ENCODE measurements around the gene ZMIZ2.
"Not testable (repeated sequence)": the region's sequence is repeated elsewhere in the genome, so short reads cannot be mapped to it uniquely, and the experiment has no call there.

ZMIZ2 gene, protein sequence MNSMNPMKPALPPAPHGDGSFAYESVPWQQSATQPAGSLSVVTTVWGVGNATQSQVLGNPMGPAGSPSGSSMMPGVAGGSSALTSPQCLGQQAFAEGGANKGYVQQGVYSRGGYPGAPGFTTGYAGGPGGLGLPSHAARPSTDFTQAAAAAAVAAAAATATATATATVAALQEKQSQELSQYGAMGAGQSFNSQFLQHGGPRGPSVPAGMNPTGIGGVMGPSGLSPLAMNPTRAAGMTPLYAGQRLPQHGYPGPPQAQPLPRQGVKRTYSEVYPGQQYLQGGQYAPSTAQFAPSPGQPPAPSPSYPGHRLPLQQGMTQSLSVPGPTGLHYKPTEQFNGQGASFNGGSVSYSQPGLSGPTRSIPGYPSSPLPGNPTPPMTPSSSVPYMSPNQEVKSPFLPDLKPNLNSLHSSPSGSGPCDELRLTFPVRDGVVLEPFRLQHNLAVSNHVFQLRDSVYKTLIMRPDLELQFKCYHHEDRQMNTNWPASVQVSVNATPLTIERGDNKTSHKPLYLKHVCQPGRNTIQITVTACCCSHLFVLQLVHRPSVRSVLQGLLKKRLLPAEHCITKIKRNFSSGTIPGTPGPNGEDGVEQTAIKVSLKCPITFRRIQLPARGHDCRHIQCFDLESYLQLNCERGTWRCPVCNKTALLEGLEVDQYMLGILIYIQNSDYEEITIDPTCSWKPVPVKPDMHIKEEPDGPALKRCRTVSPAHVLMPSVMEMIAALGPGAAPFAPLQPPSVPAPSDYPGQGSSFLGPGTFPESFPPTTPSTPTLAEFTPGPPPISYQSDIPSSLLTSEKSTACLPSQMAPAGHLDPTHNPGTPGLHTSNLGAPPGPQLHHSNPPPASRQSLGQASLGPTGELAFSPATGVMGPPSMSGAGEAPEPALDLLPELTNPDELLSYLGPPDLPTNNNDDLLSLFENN

DNA sequence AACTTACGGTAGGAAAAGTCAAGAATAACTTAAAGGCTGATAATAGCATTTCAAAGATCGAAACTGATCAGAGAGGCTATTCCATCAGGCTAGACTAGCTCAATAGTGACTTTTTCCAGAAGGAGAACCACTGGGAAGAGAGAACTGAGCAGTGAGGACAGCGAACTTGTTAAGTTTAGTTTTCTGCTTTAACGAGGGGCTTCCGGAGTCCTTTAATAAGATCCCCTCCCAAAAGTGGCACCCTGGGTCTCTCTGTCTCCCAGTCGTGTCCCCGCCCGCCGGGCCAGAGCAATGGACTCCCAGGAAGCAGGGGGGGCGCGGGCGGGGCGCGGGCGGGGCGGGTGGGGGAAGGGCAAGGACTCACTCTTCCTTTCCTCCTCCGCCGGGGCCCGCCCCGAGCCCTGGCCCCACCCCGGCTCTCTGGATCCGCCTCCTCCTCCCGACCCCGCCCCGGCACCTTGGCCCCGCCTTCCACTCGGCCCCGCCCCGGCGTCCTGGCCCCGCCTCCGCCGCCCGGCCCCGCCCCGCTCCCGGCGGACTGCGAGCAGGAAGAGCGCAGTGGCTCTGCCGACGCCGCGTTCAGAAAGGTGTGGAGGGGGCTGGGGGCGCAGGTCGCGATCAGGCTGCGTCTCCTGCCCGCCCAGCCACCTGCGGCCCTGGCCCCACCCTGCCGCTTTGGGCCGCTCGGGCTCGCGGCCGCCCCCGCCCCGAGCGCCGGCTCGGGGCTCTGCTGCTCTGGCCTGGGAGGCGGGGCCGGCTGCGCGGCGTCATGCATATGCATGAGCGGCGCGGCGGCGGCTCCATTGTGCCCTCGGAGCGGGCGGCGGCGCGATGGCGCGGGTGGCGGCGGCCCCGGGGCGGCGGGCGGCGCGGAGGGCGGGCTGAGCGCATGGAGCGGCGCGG is at the start of gene ZMIZ2:
TSS of gene ZMIZ2 (plus strand) at position 803 of the 903 bp plus-strand sequence. CDS start 7,403 bp downstream, outside the sequence.
- peak within 1 kb of the TSS; percentile 69 for H3K4me3 ChIP-seq (ENCODE audit: control insufficient read depth, low read depth, low read length)
- DNase-seq (ENCODE audit: low read depth), result peak; percentile 78
- TF ChIP-seq, protein P1, sequence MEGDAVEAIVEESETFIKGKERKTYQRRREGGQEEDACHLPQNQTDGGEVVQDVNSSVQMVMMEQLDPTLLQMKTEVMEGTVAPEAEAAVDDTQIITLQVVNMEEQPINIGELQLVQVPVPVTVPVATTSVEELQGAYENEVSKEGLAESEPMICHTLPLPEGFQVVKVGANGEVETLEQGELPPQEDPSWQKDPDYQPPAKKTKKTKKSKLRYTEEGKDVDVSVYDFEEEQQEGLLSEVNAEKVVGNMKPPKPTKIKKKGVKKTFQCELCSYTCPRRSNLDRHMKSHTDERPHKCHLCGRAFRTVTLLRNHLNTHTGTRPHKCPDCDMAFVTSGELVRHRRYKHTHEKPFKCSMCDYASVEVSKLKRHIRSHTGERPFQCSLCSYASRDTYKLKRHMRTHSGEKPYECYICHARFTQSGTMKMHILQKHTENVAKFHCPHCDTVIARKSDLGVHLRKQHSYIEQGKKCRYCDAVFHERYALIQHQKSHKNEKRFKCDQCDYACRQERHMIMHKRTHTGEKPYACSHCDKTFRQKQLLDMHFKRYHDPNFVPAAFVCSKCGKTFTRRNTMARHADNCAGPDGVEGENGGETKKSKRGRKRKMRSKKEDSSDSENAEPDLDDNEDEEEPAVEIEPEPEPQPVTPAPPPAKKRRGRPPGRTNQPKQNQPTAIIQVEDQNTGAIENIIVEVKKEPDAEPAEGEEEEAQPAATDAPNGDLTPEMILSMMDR (conservative IDR thresholded peaks at IDR 0.05; ENCODE audit: control insufficient read depth, insufficient read depth, low read depth, low read length), result no peak

DNA sequence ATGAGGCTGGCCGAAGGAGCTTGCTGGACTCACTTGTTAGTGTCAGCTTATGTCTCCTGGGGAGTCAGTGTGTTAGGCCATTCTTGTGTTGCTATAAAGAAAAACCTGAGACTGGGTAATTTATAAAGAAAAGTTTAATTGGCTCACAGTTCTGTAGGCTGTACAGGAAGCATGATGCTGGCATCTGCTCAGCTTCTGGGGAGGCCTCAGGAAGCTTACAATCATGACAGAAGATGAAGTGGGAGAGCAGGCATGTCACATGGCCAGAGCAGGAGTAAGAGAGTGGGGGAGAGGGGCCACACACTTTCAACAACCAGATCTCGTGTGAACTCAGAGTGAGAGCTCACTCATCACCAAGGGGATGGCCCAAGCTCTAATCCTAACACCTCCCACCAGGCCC is 49.0 kb upstream of the ZMIZ2 start:
- not testable (repeated sequence) for DNase-seq (ENCODE audit: low read depth)

DNA sequence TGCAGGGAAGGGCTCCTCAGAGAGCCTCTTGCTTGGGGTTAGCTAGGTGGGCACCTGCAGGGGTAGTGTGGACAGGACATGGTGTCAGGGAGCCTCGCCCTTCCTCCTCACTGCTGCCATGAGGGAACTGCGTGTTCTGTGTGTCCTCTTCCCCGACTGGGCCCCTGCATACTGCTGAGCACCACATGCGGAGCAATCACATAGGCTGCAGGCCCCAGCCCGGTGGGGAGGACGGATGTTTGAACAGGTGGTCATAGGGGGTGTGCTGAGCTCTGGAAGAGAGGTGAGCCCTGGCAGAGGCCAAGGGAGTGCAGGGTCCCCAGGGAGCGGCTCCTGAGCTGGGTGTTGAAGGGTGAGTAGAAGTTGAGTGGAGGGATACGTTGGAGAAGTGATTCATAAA is 48.3 kb upstream of the ZMIZ2 start:
- no peak for DNase-seq (ENCODE audit: low read depth)
- TF ChIP-seq, protein P1 (conservative IDR thresholded peaks at IDR 0.05; ENCODE audit: control insufficient read depth, insufficient read depth, low read depth, low read length), result no peak
- no peak overlapping the region for H3K4me3 ChIP-seq (ENCODE audit: control insufficient read depth, low read depth, low read length)

More for the DNA sequence above, 49.0 kb upstream of the ZMIZ2 start:
- not testable (repeated sequence) for H3K4me3 ChIP-seq (ENCODE audit: control insufficient read depth, low read depth, low read length)

DNA sequence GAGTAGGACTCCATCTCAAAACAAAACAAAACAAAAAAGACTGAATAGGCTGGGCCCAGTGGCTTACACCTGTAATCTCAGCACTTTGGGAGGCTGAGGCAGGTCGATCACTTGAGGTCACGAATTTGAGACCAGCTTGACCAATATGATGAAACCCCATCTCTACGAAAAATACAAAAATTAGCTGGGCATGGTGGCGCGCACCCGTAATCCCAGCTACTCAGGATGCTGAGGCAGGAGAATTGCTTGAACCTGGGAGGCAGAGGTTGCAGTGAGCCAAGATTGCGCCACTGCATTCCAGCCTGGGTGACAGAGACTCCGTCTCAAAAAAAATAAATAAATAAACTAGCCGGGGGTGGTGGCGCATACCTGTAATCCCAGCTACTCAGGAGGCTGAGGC is 45.3 kb upstream of the ZMIZ2 start:
- not testable (repeated sequence) for DNase-seq (ENCODE audit: low read depth); H3K4me3 ChIP-seq (ENCODE audit: control insufficient read depth, low read depth, low read length)

DNA sequence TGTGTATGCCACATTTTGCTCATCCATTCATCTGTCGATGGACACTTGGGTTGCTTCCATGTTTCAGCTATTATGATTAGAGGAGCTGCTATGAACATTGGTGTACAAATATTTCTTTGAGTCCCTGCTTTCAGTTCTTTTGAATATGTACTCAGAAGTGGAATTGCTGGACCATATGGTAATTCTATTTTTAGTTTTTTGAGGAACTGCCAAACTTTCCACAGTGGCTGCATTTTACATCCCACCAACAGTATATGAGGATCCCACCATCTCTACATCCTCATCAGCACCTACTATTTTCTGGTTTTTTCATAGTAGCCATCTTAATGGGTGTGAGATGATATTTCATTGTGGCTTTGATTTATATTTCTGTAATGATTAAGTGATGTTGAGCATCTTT is 44.7 kb upstream of the ZMIZ2 start:
- TF ChIP-seq, protein P1 (conservative IDR thresholded peaks at IDR 0.05; ENCODE audit: control insufficient read depth, insufficient read depth, low read depth, low read length), result no peak
- H3K4me3 ChIP-seq (ENCODE audit: control insufficient read depth, low read depth, low read length), result no peak overlapping the region
- DNase-seq (ENCODE audit: low read depth), result no peak

DNA sequence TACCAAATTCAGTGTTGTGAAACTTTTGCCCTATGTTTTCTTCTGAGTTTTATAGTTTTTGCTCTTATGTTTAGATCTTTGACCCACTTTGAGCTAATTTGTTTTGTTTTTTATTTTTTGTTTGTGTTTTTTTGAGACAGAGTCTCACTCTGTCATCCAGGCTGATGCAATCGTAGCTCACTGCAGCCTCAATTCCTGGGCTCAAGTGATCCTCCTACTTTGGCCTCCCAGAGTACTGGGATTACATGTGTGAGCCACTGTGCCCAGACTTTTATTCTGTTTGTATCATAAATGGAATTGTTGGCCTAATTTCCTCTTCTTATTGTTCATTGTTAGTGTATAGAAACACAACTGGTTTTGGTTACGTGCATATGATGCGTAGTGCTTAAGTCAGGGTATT is 43.2 kb upstream of the ZMIZ2 start:
- H3K4me3 ChIP-seq (ENCODE audit: control insufficient read depth, low read depth, low read length), result no peak overlapping the region
- TF ChIP-seq, protein P1 (conservative IDR thresholded peaks at IDR 0.05; ENCODE audit: control insufficient read depth, insufficient read depth, low read depth, low read length), result no peak
- DNase-seq (ENCODE audit: low read depth), result no peak

DNA sequence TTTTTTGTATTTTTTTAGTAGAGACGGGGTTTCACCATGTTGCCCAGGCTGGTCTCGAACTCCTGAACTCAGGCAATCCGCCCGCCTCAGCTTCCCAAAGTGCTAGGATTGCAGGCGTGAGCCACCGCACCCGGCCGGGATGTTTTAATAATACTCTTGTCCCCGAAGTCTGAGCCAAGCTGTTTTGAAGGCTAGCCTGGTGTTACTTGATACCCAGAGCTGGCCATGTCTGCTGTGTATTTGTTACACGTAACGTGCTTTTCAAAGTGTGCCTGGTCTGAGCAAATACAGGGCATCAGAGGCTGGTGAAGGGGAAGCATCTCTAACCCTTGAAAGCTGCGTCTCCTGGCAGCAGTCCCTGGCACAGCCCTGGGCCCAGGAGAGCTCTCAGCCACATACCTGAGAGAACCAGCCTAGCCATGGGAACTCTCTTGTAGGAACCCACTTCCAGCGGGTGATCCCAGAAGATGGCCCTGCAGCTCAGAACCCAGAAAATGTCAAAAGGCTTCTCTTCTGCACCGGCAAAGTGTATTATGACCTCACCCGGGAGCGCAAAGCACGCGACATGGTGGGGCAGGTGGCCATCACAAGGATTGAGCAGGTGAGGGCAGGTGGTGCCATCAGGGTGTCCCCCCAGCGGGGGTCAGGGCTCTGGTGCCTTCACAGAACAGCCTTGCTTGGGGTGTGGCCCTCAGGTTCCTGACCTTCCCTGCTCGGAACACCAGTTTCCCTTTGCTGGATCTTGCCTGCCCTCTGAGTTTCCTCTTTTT is 41.7 kb upstream of the ZMIZ2 start:
- DNase-seq (ENCODE audit: low read depth), result no peak
- H3K4me3 ChIP-seq (ENCODE audit: control insufficient read depth, low read depth, low read length), result no peak overlapping the region
- TF ChIP-seq, protein P1 (conservative IDR thresholded peaks at IDR 0.05; ENCODE audit: control insufficient read depth, insufficient read depth, low read depth, low read length), result no peak
